Mesendoderm (in vitro differentiated cells): ENCODE data around the gene RO60.
A peak's percentile ranks its signal among the peaks of the same experiment; 100 is the strongest.
"Not testable (repeated sequence)": the region's sequence is repeated elsewhere in the genome, so short reads cannot be mapped to it uniquely, and the experiment has no call there.

Source experiments
- DNase-seq: peaks from one replicate; pipeline ENCODE4 v3.0.0; 2013
- H2AK5ac ChIP-seq: 2 replicates; pipeline ENCODE4 v1.6.1; 2013; ENCODE audit warnings: low read length, inconsistent platforms
- H2BK120ac ChIP-seq: 2 replicates; pipeline ENCODE4 v1.6.1; 2013; ENCODE audit warnings: low read depth, mild to moderate bottlenecking, low read length, moderate library complexity, mixed read lengths
- H2BK15ac ChIP-seq: replicated peaks from 2 replicates; pipeline ENCODE4 v1.6.1; 2013; ENCODE audit warnings: low read depth, mild to moderate bottlenecking, moderate library complexity
- H2BK5ac ChIP-seq: 2 replicates; pipeline ENCODE4 v1.6.1; 2013; ENCODE audit warnings: low read length, inconsistent platforms
- H3K18ac ChIP-seq: 2 replicates; pipeline ENCODE4 v1.6.1; 2013; ENCODE audit warnings: mild to moderate bottlenecking, low read length, mixed read lengths
- H3K23ac ChIP-seq: one replicate; pipeline ENCODE4 v1.6.1; 2013; ENCODE audit warnings: low read length
- H3K27ac ChIP-seq: 2 replicates; pipeline ENCODE4 v1.5.1; 2013; ENCODE audit warnings: low read depth, mild to moderate bottlenecking, inconsistent platforms, low read length, moderate library complexity
- H3K27me3 ChIP-seq: 2 replicates; pipeline ENCODE4 v1.6.1; 2013; ENCODE audit warnings: low read length, control low read depth, mild to moderate bottlenecking, inconsistent platforms; ENCODE audit not compliant: insufficient read depth, poor library complexity
- H3K36me3 ChIP-seq: 2 replicates; pipeline ENCODE4 v1.6.1; 2013; ENCODE audit warnings: low read length, inconsistent platforms; ENCODE audit not compliant: control insufficient read depth, insufficient read depth
- H3K4ac ChIP-seq: one replicate; pipeline ENCODE4 v1.6.1; 2013; ENCODE audit warnings: low read depth, mild to moderate bottlenecking, low read length, moderate library complexity
- H3K4me1 ChIP-seq: 2 replicates; pipeline ENCODE4 v1.6.1; 2013; ENCODE audit warnings: low read depth, low read length, inconsistent platforms; ENCODE audit not compliant: control insufficient read depth
- H3K4me2 ChIP-seq: 2 replicates; pipeline ENCODE4 v1.6.1; 2013; ENCODE audit warnings: low read length
- H3K4me3 ChIP-seq: 2 replicates; pipeline ENCODE4 v1.5.1; 2013; ENCODE audit warnings: mild to moderate bottlenecking, low read length
- H3K56ac ChIP-seq: one replicate; pipeline ENCODE4 v1.6.1; 2013; ENCODE audit warnings: low read length
- H3K79me1 ChIP-seq: 2 replicates; pipeline ENCODE4 v1.6.1; 2013; ENCODE audit warnings: low read length, inconsistent platforms
- H3K79me2 ChIP-seq: 2 replicates; pipeline ENCODE4 v1.6.1; 2013; ENCODE audit warnings: mild to moderate bottlenecking, low read length; ENCODE audit not compliant: control insufficient read depth, insufficient read depth
- H3K9ac ChIP-seq: 2 replicates; pipeline ENCODE4 v1.6.1; 2013; ENCODE audit warnings: low read length, inconsistent platforms
- H4K5ac ChIP-seq: one replicate; pipeline ENCODE4 v1.6.1; 2013; ENCODE audit warnings: low read length
- H4K8ac ChIP-seq: one replicate; pipeline ENCODE4 v1.6.1; 2013; ENCODE audit warnings: low read depth, mild to moderate bottlenecking, control low read depth, low read length, moderate library complexity
- WGBS: extraction: QIAGEN DNeasy Blood & Tissue Kit; methylation state at CpG from one replicate; pipeline ENCODE4 v1.1.7; 2013; ENCODE audit warnings: low lambda C conversion rate, missing lambda C conversion rate; ENCODE audit not compliant: insufficient coverage; ENCODE audit errors: extremely low coverage; 5-methylcytosine and 5-hydroxymethylcytosine counted together

Gene RO60

DNA sequence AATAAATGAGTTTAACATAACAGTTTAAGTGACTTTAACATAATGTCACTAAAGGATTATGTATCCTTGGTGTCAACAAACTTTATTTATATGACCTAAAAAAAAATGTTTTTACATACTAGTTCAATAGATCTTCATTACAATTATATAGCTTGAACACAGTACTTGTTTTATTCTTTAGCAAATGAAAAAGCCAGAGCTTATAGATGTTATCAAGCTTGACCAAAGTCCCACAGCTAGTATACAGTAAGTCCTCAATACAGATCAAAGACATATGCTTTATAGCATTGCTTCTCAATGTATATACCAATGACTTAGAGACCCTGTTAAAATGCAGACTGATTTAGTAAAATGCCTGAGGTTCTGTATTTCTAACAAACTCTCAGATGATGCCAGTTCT lies 42.6 kb upstream of the RO60 start:
- no peak overlapping the region for H2BK120ac ChIP-seq
- no peak overlapping the region for H2BK15ac ChIP-seq
- no peak overlapping the region for H3K4me3 ChIP-seq
- H2AK5ac ChIP-seq, result no peak overlapping the region
- H3K4ac ChIP-seq, result no peak overlapping the region
- H4K8ac ChIP-seq, result no peak overlapping the region
- H3K18ac ChIP-seq, result no peak overlapping the region
- H3K23ac ChIP-seq, result no peak overlapping the region
- H3K27me3 ChIP-seq, result no peaks in the 10 kb centered on the region
- no peak overlapping the region for H2BK5ac ChIP-seq
- no peaks in the 10 kb centered on the region for H3K4me1 ChIP-seq
- H3K56ac ChIP-seq, result no peak overlapping the region
- no peaks in the 10 kb centered on the region for H3K79me1 ChIP-seq
- no peak for DNase-seq
- no peak overlapping the region for H3K9ac ChIP-seq
- no peak overlapping the region for H4K5ac ChIP-seq
- no peaks in the 10 kb centered on the region for H3K79me2 ChIP-seq
- no peaks in the 10 kb centered on the region for H3K36me3 ChIP-seq
- no peak overlapping the region for H3K27ac ChIP-seq
- H3K4me2 ChIP-seq, result no peak overlapping the region

DNA sequence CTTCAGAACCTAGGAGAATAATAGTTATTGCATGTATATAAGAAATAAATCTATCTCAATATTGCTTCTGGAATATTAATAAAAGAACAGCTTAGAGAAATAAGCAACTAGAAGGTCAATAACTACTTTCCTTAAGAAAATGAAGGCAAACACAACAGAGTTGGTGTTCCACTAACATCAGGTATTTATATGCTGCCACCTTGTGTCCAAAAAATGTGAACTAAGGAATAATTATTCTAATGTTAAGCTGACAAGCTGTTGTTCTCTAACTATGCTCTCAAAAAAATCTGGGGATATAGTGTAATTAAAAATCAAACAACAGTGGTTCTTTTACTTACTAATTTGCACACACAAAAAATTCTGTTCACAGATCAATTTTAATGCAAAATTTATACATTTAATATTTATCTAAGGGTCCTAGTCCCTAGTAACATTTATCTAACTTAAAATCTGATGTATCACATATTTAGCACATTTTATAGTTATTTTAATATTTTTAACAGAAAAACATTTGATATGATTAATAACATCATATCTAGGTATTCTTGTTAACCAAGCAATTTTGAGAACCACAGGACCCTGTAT lies 39.9 kb upstream of the RO60 start:
- H2BK5ac ChIP-seq, result no peak overlapping the region
- H3K4ac ChIP-seq, result no peak overlapping the region
- H3K27ac ChIP-seq, result no peak overlapping the region
- no peak overlapping the region for H2AK5ac ChIP-seq
- H3K56ac ChIP-seq, result no peak overlapping the region
- H3K23ac ChIP-seq, result no peak overlapping the region
- H3K79me1 ChIP-seq, result no peaks in the 10 kb centered on the region
- no peak overlapping the region for H4K5ac ChIP-seq
- no peak overlapping the region for H3K9ac ChIP-seq
- H2BK120ac ChIP-seq, result no peak overlapping the region
- no peak overlapping the region for H4K8ac ChIP-seq
- H3K79me2 ChIP-seq, result no peaks in the 10 kb centered on the region
- no peak overlapping the region for H3K4me2 ChIP-seq
- peak; percentile 49 for DNase-seq
- no peaks in the 10 kb centered on the region for H3K36me3 ChIP-seq
- no peaks in the 10 kb centered on the region for H3K27me3 ChIP-seq
- no peaks in the 10 kb centered on the region for H3K4me1 ChIP-seq
- H3K4me3 ChIP-seq, result no peak overlapping the region
- H2BK15ac ChIP-seq, result no peak overlapping the region
- no peak overlapping the region for H3K18ac ChIP-seq

DNA sequence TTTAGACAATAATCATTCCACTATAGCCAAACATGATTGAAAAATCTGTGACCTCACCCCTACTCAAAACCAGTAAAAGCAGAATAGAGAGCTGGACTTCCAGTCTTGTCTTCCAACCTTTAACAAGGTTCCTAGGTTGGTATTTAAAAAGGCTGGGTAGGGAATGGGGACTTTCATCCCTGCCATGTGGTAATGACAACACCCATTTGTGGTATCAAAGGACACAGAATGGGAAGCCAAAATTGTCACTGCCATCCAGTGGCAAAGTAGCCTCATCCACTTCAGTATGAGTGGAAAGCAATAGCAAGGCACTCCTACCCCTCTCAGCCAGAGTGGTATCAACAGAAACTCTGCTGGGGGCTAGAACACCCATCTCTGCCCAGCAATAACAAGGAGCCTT lies 34.2 kb upstream of the RO60 start:
- Histone ChIP-seq H3K36me3 (no peaks in the 10 kb centered on the region), H4K8ac (no peak overlapping the region), H3K9ac (no peak overlapping the region), H2BK15ac (no peak overlapping the region), H3K79me2 (no peaks in the 10 kb centered on the region), H2BK5ac (no peak overlapping the region), H2AK5ac (no peak overlapping the region), H3K4me3 (no peak overlapping the region), H3K4me2 (no peak overlapping the region), H3K4ac (no peak overlapping the region), H3K56ac (no peak overlapping the region), H2BK120ac (no peak overlapping the region), H4K5ac (no peak overlapping the region), H3K23ac (no peak overlapping the region), H3K27me3 (no peaks in the 10 kb centered on the region), H3K79me1 (no peaks in the 10 kb centered on the region), H3K18ac (no peak overlapping the region), H3K27ac (no peak overlapping the region), H3K4me1 (no peaks in the 10 kb centered on the region)
- DNase-seq, result no peak

DNA sequence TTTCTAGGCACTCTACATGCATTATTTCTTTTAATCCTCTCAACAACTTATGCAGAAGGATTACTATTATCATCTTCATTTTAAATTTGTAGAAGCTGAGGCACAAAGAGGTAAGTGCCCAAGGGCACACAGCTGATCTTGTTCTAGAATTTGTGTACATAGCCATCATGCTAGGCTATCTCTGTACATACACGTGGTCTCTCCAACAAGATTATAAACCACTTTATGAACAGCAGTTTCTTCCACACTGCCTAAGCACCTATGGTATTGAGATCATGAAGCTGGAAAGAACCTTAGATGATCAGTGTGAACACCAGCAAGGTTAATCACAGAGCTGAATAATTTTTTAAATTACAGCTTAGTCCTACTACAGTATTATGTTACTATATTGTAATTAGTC lies 29.1 kb upstream of the RO60 start:
- Histone ChIP-seq H3K18ac (no peak overlapping the region), H3K4me1 (no peaks in the 10 kb centered on the region), H3K79me2 (no peaks in the 10 kb centered on the region), H3K36me3 (no peaks in the 10 kb centered on the region), H3K56ac (no peak overlapping the region), H3K9ac (no peak overlapping the region), H4K8ac (no peak overlapping the region), H4K5ac (no peak overlapping the region), H3K4me2 (no peak overlapping the region), H2BK120ac (no peak overlapping the region), H3K27me3 (no peaks in the 10 kb centered on the region), H2AK5ac (no peak overlapping the region), H3K27ac (no peak overlapping the region), H2BK15ac (no peak overlapping the region), H2BK5ac (no peak overlapping the region), H3K23ac (no peak overlapping the region), H3K79me1 (no peaks in the 10 kb centered on the region), H3K4me3 (no peak overlapping the region), H3K4ac (no peak overlapping the region)
- no peak for DNase-seq
- no CpG with 5 or more reads among the region's 1 CpG for whole genome bisulfite sequencing

DNA sequence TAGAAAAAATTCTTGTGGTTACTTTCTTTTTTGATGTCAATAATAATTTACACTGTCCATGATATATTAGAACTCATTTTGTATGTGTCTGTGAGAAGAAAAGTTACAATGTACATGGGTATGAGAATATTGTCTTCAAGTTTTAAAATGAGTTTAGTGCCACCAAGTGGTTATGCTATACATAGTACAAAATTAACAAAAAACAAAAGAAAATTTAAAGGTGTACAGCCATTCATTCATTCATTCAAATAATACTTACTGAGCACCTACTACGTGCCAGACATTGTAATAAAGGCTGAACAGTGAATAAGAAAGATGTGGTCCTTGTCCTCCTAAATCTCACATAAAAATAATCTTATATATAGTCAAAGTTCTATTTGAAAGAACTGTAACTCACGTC lies 28.0 kb upstream of the RO60 start:
- Histone ChIP-seq H3K79me1 (no peaks in the 10 kb centered on the region), H3K27ac (no peak overlapping the region), H4K8ac (no peak overlapping the region), H3K4me3 (no peak overlapping the region), H2AK5ac (no peak overlapping the region), H2BK5ac (no peak overlapping the region), H4K5ac (no peak overlapping the region), H3K18ac (no peak overlapping the region), H3K56ac (no peak overlapping the region), H2BK120ac (no peak overlapping the region), H3K9ac (no peak overlapping the region), H3K79me2 (no peaks in the 10 kb centered on the region), H3K4me2 (no peak overlapping the region), H3K36me3 (no peaks in the 10 kb centered on the region), H2BK15ac (no peak overlapping the region), H3K4ac (no peak overlapping the region), H3K23ac (no peak overlapping the region), H3K27me3 (no peaks in the 10 kb centered on the region), H3K4me1 (no peaks in the 10 kb centered on the region)
- no peak for DNase-seq
- no CpG with 5 or more reads among the region's 2 CpGs for WGBS

DNA sequence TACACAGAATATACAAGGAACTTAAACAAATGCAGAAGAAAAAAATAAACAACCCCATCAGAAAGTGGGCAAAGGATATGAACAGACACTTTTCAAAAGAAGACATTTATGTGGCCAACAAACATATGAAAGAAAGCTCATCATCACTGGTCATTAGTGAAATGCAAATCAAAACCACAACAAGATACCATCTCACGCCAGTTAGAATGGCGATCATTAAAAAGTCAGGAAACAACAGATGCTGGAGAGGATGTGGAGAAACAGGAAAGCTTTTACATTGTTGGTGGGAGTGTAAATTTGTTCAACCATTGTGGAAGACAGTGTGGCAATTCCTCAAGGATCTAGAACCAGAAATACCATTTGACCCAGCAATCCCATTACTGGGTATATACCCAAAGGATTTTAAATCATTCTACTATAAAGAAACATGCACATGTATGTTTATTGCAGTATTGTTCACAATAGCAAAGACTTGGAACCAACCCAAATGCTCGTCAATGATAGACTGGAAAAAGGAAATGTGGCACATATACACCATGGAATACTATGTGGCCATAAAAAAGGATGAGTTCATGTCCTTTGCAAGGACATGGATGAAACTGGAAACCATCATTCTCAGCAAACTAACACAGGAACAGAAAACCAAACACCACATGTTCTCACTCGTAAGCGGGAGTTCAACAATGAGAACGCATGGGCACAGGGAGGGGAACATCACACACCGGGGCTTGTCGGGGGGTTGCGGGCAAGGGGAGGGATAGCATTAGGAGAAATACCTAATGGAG lies 26.6 kb upstream of the RO60 start:
- H3K27ac ChIP-seq, H3K9ac ChIP-seq, H3K79me2 ChIP-seq, H3K4ac ChIP-seq, H3K27me3 ChIP-seq, H2BK120ac ChIP-seq, H2BK5ac ChIP-seq, H3K4me3 ChIP-seq, H3K23ac ChIP-seq, H3K56ac ChIP-seq, H4K5ac ChIP-seq, H3K4me1 ChIP-seq, H2BK15ac ChIP-seq, H3K18ac ChIP-seq, H3K36me3 ChIP-seq, H2AK5ac ChIP-seq, H3K4me2 ChIP-seq, DNase-seq, H3K79me1 ChIP-seq, H4K8ac ChIP-seq: not testable (repeated sequence)
- WGBS, result no CpG with 5 or more reads among the region's 9 CpGs
